HCT116 (cell line): ENCODE data around the gene TKTL1. TPM values are rescaled to one million over a fixed set of nuclear protein-coding genes. Genes with fewer than 3 reads are reported as not detected.

Source experiments
- ATAC-seq: fragments of 200-7000 bp; cut with Tn5 transposase; 2 replicates; pipeline ENCODE4 v1.9.1; 2020; ENCODE audit warnings: mild to moderate bottlenecking, moderate library complexity
- BruUV-seq: library from RNA; stranded (reverse); fragments of 400-500 nt; replicated peaks from 2 replicates; lab custom pipeline; 2021; lab: Mats Ljungman, UMichigan
- CTCF ChIA-PET: fragments of 300-600 bp; sonication (Branson Sonifier 250); formaldehyde crosslinking; loops from one replicate; lab custom pipeline; 2021; ENCODE audit warnings: antibody characterized with exemption; lab: Charles Lee
- POLR2A ChIA-PET: fragments of 300-600, 350-600 bp; sonication (Branson Sonifier 250); formaldehyde crosslinking; loops from one replicate; lab custom pipeline; 2021; ENCODE audit warnings: antibody characterized with exemption; lab: Charles Lee
- RAD21 ChIA-PET, 2 experiments: fragments of 300-600 bp; sonication (Branson Sonifier 250); formaldehyde crosslinking; loops; one replicate each; lab custom pipeline; 2023; ENCODE audit warnings: low total read pairs in 2 of 2; ENCODE audit not compliant: uncharacterized antibody in 2 of 2, unreplicated experiment in 2 of 2, low non-redundant PET in 1 of 2; lab: Charles Lee
- DNase-seq: peaks from one replicate; pipeline ENCODE4 v3.0.0-alpha.2; 2010; ENCODE audit warnings: low read depth, low spot score
- H2AFZ ChIP-seq: fragments of 200-600 bp; shearing (Covaris generic), sonication (generic); 2 replicates; pipeline ENCODE4 v1.6.1; 2017; ENCODE audit warnings: low read depth, mixed run types, mixed read lengths, antibody characterized with exemption, low read length; ENCODE audit not compliant: poor library complexity, severe bottlenecking
- H3K27ac ChIP-seq: 2 replicates; pipeline ENCODE4 v1.5.1; 2012; ENCODE audit warnings: low read depth, low read length
- H3K27me3 ChIP-seq: fragments of 200-600 bp; sonication (generic); 2 replicates; pipeline ENCODE4 v1.6.1; 2016; ENCODE audit warnings: mixed run types, low read length, mixed read lengths; ENCODE audit not compliant: insufficient read depth
- H3K36me3 ChIP-seq, 2 experiments: fragments of 200-500 bp in 1 of 2; fragments of 200-600 bp in 1 of 2; sonication (Bioruptor generic) in 1 of 2; sonication (generic) in 1 of 2; 2 replicates each; pipeline versions ENCODE4 v1.5.1 to v1.6.1; 2014 to 2016; ENCODE audit warnings: low read length in 2 of 2, inconsistent platforms in 1 of 2, mixed read lengths in 1 of 2, mixed run types in 1 of 2; ENCODE audit not compliant: insufficient read depth in 2 of 2, control insufficient read depth in 1 of 2
- H3K4me1 ChIP-seq, 2 experiments: fragments of 200-600 bp in 1 of 2; sonication (generic) in 1 of 2; 2 replicates each; pipeline versions ENCODE4 v1.5.1 to v1.6.1; 2012 to 2017; ENCODE audit warnings: low read length in 2 of 2, inconsistent platforms in 1 of 2, mild to moderate bottlenecking in 1 of 2, mixed read lengths in 1 of 2, mixed run types in 1 of 2, moderate library complexity in 1 of 2; ENCODE audit not compliant: insufficient read depth in 2 of 2, control insufficient read depth in 1 of 2
- H3K4me2 ChIP-seq: fragments of 200-600 bp; sonication (generic); 2 replicates; pipeline ENCODE4 v1.6.1; 2017; ENCODE audit warnings: mixed run types, low read length, mixed read lengths
- H3K4me3 ChIP-seq, 2 experiments: fragments of 200-600 bp in 1 of 2; sonication (generic) in 1 of 2; replicated peaks in 1 of 2; 2 replicates each; pipeline ENCODE4 v1.5.1; 2011 to 2016; ENCODE audit warnings: low read length in 2 of 2, control low read depth in 1 of 2, low read depth in 1 of 2, mild to moderate bottlenecking in 1 of 2, mixed read lengths in 1 of 2, mixed run types in 1 of 2
- H3K79me2 ChIP-seq: fragments of 200-600 bp; sonication (generic); 2 replicates; pipeline ENCODE4 v1.6.1; 2017; ENCODE audit warnings: mild to moderate bottlenecking, mixed run types, low read length, moderate library complexity, mixed read lengths; ENCODE audit not compliant: insufficient read depth
- H3K9ac ChIP-seq: fragments of 200-600 bp; sonication (generic); 2 replicates; pipeline ENCODE4 v1.6.1; 2016; ENCODE audit warnings: low read length, mixed read lengths
- H3K9me2 ChIP-seq: fragments of 200-600 bp; sonication (generic), shearing (Covaris generic); 2 replicates; pipeline ENCODE4 v1.6.1; 2017; ENCODE audit warnings: mixed run types, mild to moderate bottlenecking, moderate library complexity; ENCODE audit not compliant: insufficient read depth
- H3K9me3 ChIP-seq, 2 experiments: fragments of 200-500 bp in 1 of 2; fragments of 200-600 bp in 1 of 2; sonication (Bioruptor generic) in 1 of 2; sonication (generic) in 1 of 2; 2 replicates each; pipeline ENCODE4 v1.6.1; 2014 to 2017; ENCODE audit warnings: low read length in 2 of 2, mixed read lengths in 2 of 2, inconsistent platforms in 1 of 2, low read depth in 1 of 2, mild to moderate bottlenecking in 1 of 2, mixed run types in 1 of 2, moderate library complexity in 1 of 2; ENCODE audit not compliant: control insufficient read depth in 1 of 2, insufficient read depth in 1 of 2
- H4K20me1 ChIP-seq: fragments of 200-600 bp; sonication (generic), shearing (Covaris generic); 2 replicates; pipeline ENCODE4 v1.6.1; 2017; ENCODE audit warnings: mixed run types, mild to moderate bottlenecking, moderate library complexity; ENCODE audit not compliant: insufficient read depth
- ATF3 ChIP-seq: IDR thresholded peaks from 2 replicates; pipeline ENCODE4 v1.6.1; 2012
- CTCF ChIP-seq, 3 experiments: fragments of 200-600 bp in 1 of 3; sonication (generic) in 1 of 3; IDR thresholded peaks in 2 of 3; conservative IDR thresholded peaks in 1 of 3; 2 replicates each; pipeline ENCODE4 v1.5.1; 2012 to 2017; ENCODE audit warnings: low read depth in 2 of 3, low read length in 2 of 3, antibody characterized with exemption in 1 of 3, borderline replicate concordance in 1 of 3, control low read depth in 1 of 3, mild to moderate bottlenecking in 1 of 3, mixed read lengths in 1 of 3, mixed run types in 1 of 3, moderate library complexity in 1 of 3; ENCODE audit not compliant: insufficient read depth in 1 of 3
- EGR1 ChIP-seq: IDR thresholded peaks from 2 replicates; pipeline ENCODE4 v1.6.1; 2012; ENCODE audit warnings: low read depth
- MAX ChIP-seq: IDR thresholded peaks from 2 replicates; pipeline ENCODE4 v1.6.1; 2012
- POLR2A ChIP-seq: IDR thresholded peaks from 2 replicates; pipeline ENCODE4 v1.7.0; 2011; ENCODE audit warnings: borderline replicate concordance; ENCODE audit not compliant: insufficient read depth, insufficient read length; ENCODE audit errors: extremely low read depth
- POLR2AphosphoS5 ChIP-seq: IDR thresholded peaks from 2 replicates; pipeline ENCODE4 v1.6.1; 2011; ENCODE audit warnings: mild to moderate bottlenecking, low read depth, low read length, moderate library complexity
- RAD21 ChIP-seq: IDR thresholded peaks from 2 replicates; pipeline ENCODE4 v1.6.1; 2012; ENCODE audit warnings: low read depth, mild to moderate bottlenecking
- SRF ChIP-seq: IDR thresholded peaks from 2 replicates; pipeline ENCODE4 v1.6.1; 2012; ENCODE audit warnings: low read depth
- ZBTB33 ChIP-seq: IDR thresholded peaks from 2 replicates; pipeline ENCODE4 v1.6.1; 2011; ENCODE audit warnings: mild to moderate bottlenecking, low read length, moderate library complexity; ENCODE audit not compliant: insufficient replicate concordance; ENCODE audit errors: extremely low read depth
- ZNF274 ChIP-seq: fragments of 200-500 bp; sonication (Bioruptor generic); IDR thresholded peaks from 2 replicates; pipeline ENCODE4 v1.6.1; 2014; ENCODE audit warnings: mild to moderate bottlenecking, low read depth, low read length, inconsistent platforms
- intact Hi-C: fragments of 100-400 bp; cut with micrococcal nuclease; formaldehyde crosslinking; loops from 2 replicates; pipeline ENCODE4 v1.10.0; 2022
- total RNA-seq: library from RNA; stranded (reverse); gene quantifications from one replicate; pipeline ENCODE4 v1.2.1, GENCODE V29; 2021; ENCODE audit not compliant: unreplicated experiment

Gene TKTL1
- total RNA-seq, 1 experiment from 2014 or later, result 0.34 TPM

GRCh38 chrX:154294791-154295574 lies 612 bp upstream of the TKTL1 start, which contains the start of gene TEX28:
TSS of gene TEX28 (minus strand) at chrX:154295124. CDS start at chrX:154292117, 3,007 bp downstream.
- H3K79me2 ChIP-seq, result no peaks in the 10 kb centered on the region
- TF ChIP-seq ZBTB33 (no peak), CTCF (IDR thresholded peaks at IDR 0.05 in 2 of 3, conservative IDR thresholded peaks at IDR 0.05 in 1 of 3; ENCODE audit: borderline replicate concordance in 1 of 3, insufficient read depth in 1 of 3, low read depth in 2 of 3, low read length in 2 of 3) (no peak), SRF (no peak), POLR2AphosphoS5 (no peak), RAD21 (no peak), POLR2A (no peak), EGR1 (no peak), MAX (no peak), ZNF274 (no peak), ATF3 (no peak)
- TF ChIP-seq, all 23 proteins: peak for 0
- ChIA-PET RAD21 (no interaction called here), POLR2A (no interaction called here), CTCF (no interaction called here)
- no peaks in the 10 kb centered on the region for H3K4me1 ChIP-seq
- H4K20me1 ChIP-seq, result no peaks in the 10 kb centered on the region
- H3K36me3 ChIP-seq, result no peaks in the 10 kb centered on the region
- no peaks in the 10 kb centered on the region for H3K9me3 ChIP-seq
- no peak for ATAC-seq
- no peak within 1 kb of the TSS for H3K27ac ChIP-seq
- no peak within 1 kb of the TSS for H3K4me3 ChIP-seq
- no peak for DNase-seq
- no peaks in the 10 kb centered on the region for H3K27me3 ChIP-seq
- H3K9me2 ChIP-seq, result no peaks in the 10 kb centered on the region
- no peak within 1 kb of the TSS for H2AFZ ChIP-seq
- intact Hi-C loops, result no loop called here
- no TSS peak for BruUV-seq
- no peak within 1 kb of the TSS for H3K4me2 ChIP-seq
- H3K9ac ChIP-seq, result no peak within 1 kb of the TSS
